Measurements from ENCODE around the gene ZEB1. TPM values are rescaled to one million over a fixed set of nuclear protein-coding genes. Genes with fewer than 3 reads are reported as not detected.
"Not testable (repeated sequence)": the region's sequence is repeated elsewhere in the genome, so short reads cannot be mapped to it uniquely, and the experiment has no call there.

ZEB1 gene
- polyA plus RNA-seq, 1 donor from 2014 or later = 18.0 TPM

DNA sequence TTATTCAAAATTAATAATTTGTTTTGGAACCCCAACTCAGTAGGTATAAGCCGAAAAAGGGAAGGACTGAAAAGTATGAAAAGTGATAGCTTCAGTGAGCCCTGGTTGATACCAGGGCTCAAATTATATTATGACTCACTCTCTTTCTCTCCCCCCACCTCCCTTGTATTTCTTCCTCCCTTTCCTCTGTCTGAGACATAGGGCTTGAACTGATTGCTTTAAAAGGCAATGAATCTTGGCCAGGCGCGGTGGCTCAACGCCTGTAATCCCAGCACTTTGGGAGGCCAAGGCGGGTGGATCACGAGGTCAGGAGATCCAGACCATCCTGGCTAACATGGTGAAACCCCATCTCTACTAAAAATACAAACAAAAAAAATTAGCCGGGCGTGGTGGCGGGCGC is 108.3 kb downstream of the ZEB1 start:
- H3F3A ChIP-seq (ENCODE audit: insufficient read depth, low read length, poor library complexity, severe bottlenecking); H3K27me3 ChIP-seq (ENCODE audit: insufficient read depth, low read depth, low read length); H3K36me3 ChIP-seq (ENCODE audit: insufficient read depth, low read length); H3K4me3 ChIP-seq (ENCODE audit: low read length); H3K9me2 ChIP-seq (ENCODE audit: insufficient read depth, low read length); H3K27ac ChIP-seq (ENCODE audit: low read length); H2AFZ ChIP-seq (ENCODE audit: low read depth, low read length); H3K4me2 ChIP-seq (ENCODE audit: low read length); H4K20me1 ChIP-seq (ENCODE audit: insufficient read depth); H3K9me3 ChIP-seq (ENCODE audit: low read length); H3K9ac ChIP-seq (ENCODE audit: low read length): not testable (repeated sequence)
- peaks cover 75% of the 10 kb centered on the region for H3K79me2 ChIP-seq (replicated peaks; ENCODE audit: insufficient read depth, low read length)

GRCh38 chr10:31428499-31428898 is 109.5 kb downstream of the ZEB1 start:
- not testable (repeated sequence) for H3K36me3 ChIP-seq (ENCODE audit: insufficient read depth, low read length); H2AFZ ChIP-seq (ENCODE audit: low read depth, low read length); H3K27ac ChIP-seq (ENCODE audit: low read length); H3K9me2 ChIP-seq (ENCODE audit: insufficient read depth, low read length); H3K9me3 ChIP-seq (ENCODE audit: low read length); H3K9ac ChIP-seq (ENCODE audit: low read length); H3K4me2 ChIP-seq (ENCODE audit: low read length); H3F3A ChIP-seq (ENCODE audit: insufficient read depth, low read length, poor library complexity, severe bottlenecking); H4K20me1 ChIP-seq (ENCODE audit: insufficient read depth); H3K27me3 ChIP-seq (ENCODE audit: insufficient read depth, low read depth, low read length); H3K4me3 ChIP-seq (ENCODE audit: low read length)
- H3K79me2 ChIP-seq (replicated peaks; ENCODE audit: insufficient read depth, low read length) = peaks cover 77% of the 10 kb centered on the region

DNA sequence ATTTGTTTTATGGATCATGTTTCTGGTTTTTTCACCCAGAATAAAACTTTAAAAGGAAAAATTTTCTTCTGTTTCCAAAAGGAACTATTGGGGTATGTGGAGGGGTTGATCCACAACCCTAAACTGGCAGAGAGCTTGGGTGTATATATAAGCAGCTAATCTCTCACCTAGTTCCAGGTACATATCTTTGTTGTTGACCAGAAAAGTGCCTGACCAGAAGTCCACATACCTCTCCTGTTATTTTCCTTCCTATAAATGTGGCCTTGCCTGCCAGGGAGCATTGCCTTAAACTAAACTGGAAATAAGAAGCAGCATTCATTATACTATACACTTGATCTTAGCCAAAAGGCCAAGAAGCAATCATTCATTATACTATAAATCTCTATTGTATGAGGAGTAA is 112.0 kb downstream of the ZEB1 start:
- Histone ChIP-seq H3K9me3 (ENCODE audit: low read length) (no peaks in the 10 kb centered on the region), H3F3A (ENCODE audit: insufficient read depth, low read length, poor library complexity, severe bottlenecking) (no peaks in the 10 kb centered on the region), H2AFZ (ENCODE audit: low read depth, low read length) (no peak overlapping the region), H3K27me3 (ENCODE audit: insufficient read depth, low read depth, low read length) (no peaks in the 10 kb centered on the region), H3K4me3 (ENCODE audit: low read length) (no peak overlapping the region), H3K36me3 (ENCODE audit: insufficient read depth, low read length) (no peaks in the 10 kb centered on the region), H3K9me2 (ENCODE audit: insufficient read depth, low read length) (no peaks in the 10 kb centered on the region), H3K79me2 (replicated peaks; ENCODE audit: insufficient read depth, low read length) (peaks cover 59% of the 10 kb centered on the region), H4K20me1 (ENCODE audit: insufficient read depth) (no peaks in the 10 kb centered on the region), H3K27ac (ENCODE audit: low read length) (no peak overlapping the region), H3K4me2 (ENCODE audit: low read length) (no peak overlapping the region), H3K9ac (ENCODE audit: low read length) (no peak overlapping the region)
- TF ChIP-seq SMC3 (conservative IDR thresholded peaks at IDR 0.05; ENCODE audit: poor library complexity) = no peak
- TF ChIP-seq MXI1 (conservative IDR thresholded peaks at IDR 0.05; ENCODE audit: poor library complexity, severe bottlenecking) = no peak
- no peak for TF ChIP-seq CTCF (IDR thresholded peaks at IDR 0.05; ENCODE audit: poor library complexity, severe bottlenecking)
- no peak for TF ChIP-seq EZH2 (IDR thresholded peaks at IDR 0.05; ENCODE audit: borderline replicate concordance, insufficient read depth, low read length, poor library complexity, severe bottlenecking)
- no peak for TF ChIP-seq RAD21 (conservative IDR thresholded peaks at IDR 0.05)
- TF ChIP-seq, protein P1, sequence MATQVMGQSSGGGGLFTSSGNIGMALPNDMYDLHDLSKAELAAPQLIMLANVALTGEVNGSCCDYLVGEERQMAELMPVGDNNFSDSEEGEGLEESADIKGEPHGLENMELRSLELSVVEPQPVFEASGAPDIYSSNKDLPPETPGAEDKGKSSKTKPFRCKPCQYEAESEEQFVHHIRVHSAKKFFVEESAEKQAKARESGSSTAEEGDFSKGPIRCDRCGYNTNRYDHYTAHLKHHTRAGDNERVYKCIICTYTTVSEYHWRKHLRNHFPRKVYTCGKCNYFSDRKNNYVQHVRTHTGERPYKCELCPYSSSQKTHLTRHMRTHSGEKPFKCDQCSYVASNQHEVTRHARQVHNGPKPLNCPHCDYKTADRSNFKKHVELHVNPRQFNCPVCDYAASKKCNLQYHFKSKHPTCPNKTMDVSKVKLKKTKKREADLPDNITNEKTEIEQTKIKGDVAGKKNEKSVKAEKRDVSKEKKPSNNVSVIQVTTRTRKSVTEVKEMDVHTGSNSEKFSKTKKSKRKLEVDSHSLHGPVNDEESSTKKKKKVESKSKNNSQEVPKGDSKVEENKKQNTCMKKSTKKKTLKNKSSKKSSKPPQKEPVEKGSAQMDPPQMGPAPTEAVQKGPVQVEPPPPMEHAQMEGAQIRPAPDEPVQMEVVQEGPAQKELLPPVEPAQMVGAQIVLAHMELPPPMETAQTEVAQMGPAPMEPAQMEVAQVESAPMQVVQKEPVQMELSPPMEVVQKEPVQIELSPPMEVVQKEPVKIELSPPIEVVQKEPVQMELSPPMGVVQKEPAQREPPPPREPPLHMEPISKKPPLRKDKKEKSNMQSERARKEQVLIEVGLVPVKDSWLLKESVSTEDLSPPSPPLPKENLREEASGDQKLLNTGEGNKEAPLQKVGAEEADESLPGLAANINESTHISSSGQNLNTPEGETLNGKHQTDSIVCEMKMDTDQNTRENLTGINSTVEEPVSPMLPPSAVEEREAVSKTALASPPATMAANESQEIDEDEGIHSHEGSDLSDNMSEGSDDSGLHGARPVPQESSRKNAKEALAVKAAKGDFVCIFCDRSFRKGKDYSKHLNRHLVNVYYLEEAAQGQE (IDR thresholded peaks at IDR 0.05; ENCODE audit: borderline replicate concordance) = no peak
- no peak for TF ChIP-seq POLR2AphosphoS5 (IDR thresholded peaks at IDR 0.05)
- no peak for TF ChIP-seq EP300 (conservative IDR thresholded peaks at IDR 0.05; ENCODE audit: poor library complexity, severe bottlenecking)

All from neural cell (in vitro differentiated cells).